HepG2 (cell line): Measurements from ENCODE around the gene TNFSF10. TPM values are rescaled to one million over a fixed set of nuclear protein-coding genes. Genes with fewer than 3 reads are reported as not detected.

Experiments
- ATAC-seq: fragments of 200-7000 bp; cut with Tn5 transposase; 3 replicates; pipeline ENCODE4 v1.9.1; 2020; ENCODE audit warnings: mild to moderate bottlenecking, moderate library complexity
- BruUV-seq: library from RNA; stranded (reverse); fragments of 400-500 nt; replicated peaks from 2 replicates; lab custom pipeline; 2021; lab: Mats Ljungman, UMichigan
- CTCF ChIA-PET: fragments of 300-600 bp; formaldehyde crosslinking; extraction: SDS; loops from one replicate; lab custom pipeline; 2021; ENCODE audit warnings: low total read pairs, inconsistent platforms, low intra/inter-chr PET ratio; lab: Yijun Ruan, JAX
- POLR2A ChIA-PET: fragments of 350-600 bp; sonication (Branson Sonifier 250); formaldehyde crosslinking; loops from one replicate; lab custom pipeline; 2020; ENCODE audit warnings: antibody characterized with exemption, inconsistent platforms; lab: Yijun Ruan, JAX
- DNase-seq: peaks from one replicate; pipeline ENCODE4 v3.0.0-alpha.2; 2015; ENCODE audit warnings: low spot score
- FAIRE-seq: peaks from 3 replicates; lab custom pipeline; 2011; peaks lifted over from hg19 to GRCh38; lab: Jason Lieb, UNC
- H2AFZ ChIP-seq: one replicate; pipeline ENCODE4 v1.6.1; 2011; ENCODE audit warnings: low read length, inconsistent platforms
- H3K27ac ChIP-seq: fragments of 300-600 bp; 3 replicates; pipeline ENCODE4 v1.8.0; 2011; ENCODE audit warnings: mixed run types, mild to moderate bottlenecking, mixed read lengths, low read length, inconsistent platforms; ENCODE audit not compliant: insufficient read depth; ENCODE audit errors: extremely low read length
- H3K27me3 ChIP-seq, 2 experiments: fragments of 200-600 bp in 1 of 2; 2 replicates in 1 of 2; 3 replicates in 1 of 2; pipeline versions ENCODE4 v1.6.0 to v1.8.0; 2011; ENCODE audit warnings: low read length in 2 of 2, mild to moderate bottlenecking in 2 of 2, moderate library complexity in 2 of 2, inconsistent platforms in 1 of 2; ENCODE audit not compliant: insufficient read depth in 2 of 2, control insufficient read depth in 1 of 2
- H3K36me3 ChIP-seq, 2 experiments: fragments of 200-600 bp in 1 of 2; replicated peaks in 1 of 2; 2 replicates in 1 of 2; 3 replicates in 1 of 2; pipeline versions ENCODE4 v1.5.1 to v1.8.0; 2011; ENCODE audit warnings: low read length in 2 of 2, inconsistent platforms in 1 of 2; ENCODE audit not compliant: insufficient read depth in 2 of 2, control insufficient read depth in 1 of 2
- H3K4me1 ChIP-seq: 2 replicates; pipeline ENCODE4 v1.5.1; 2012; ENCODE audit warnings: low read length, inconsistent platforms; ENCODE audit not compliant: insufficient read depth
- H3K4me2 ChIP-seq: 2 replicates; pipeline ENCODE4 v1.6.0; 2011; ENCODE audit warnings: low read depth, low read length, inconsistent platforms
- H3K4me3 ChIP-seq, 3 experiments: fragments of 200-600 bp in 1 of 3; sonication (generic), shearing (Covaris generic) in 1 of 3; replicated peaks in 1 of 3; 2 replicates each; pipeline ENCODE4 v1.5.1; 2011 to 2016; ENCODE audit warnings: low read length in 3 of 3, inconsistent platforms in 2 of 3, low read depth in 2 of 3, mild to moderate bottlenecking in 2 of 3, control low read depth in 1 of 3, mixed read lengths in 1 of 3; ENCODE audit not compliant: insufficient read depth in 1 of 3
- H3K79me2 ChIP-seq: one replicate; pipeline ENCODE4 v1.6.1; 2011; ENCODE audit warnings: low read length, inconsistent platforms; ENCODE audit not compliant: insufficient read depth
- H3K9ac ChIP-seq: 2 replicates; pipeline ENCODE4 v1.6.0; 2011; ENCODE audit warnings: mild to moderate bottlenecking, low read depth, low read length, inconsistent platforms; ENCODE audit not compliant: insufficient read depth
- H3K9me3 ChIP-seq: 2 replicates; pipeline ENCODE4 v1.5.1; 2012; ENCODE audit warnings: mild to moderate bottlenecking, low read length
- H4K20me1 ChIP-seq: 2 replicates; pipeline ENCODE4 v1.6.0; 2011; ENCODE audit warnings: inconsistent platforms, mild to moderate bottlenecking, low read length, moderate library complexity; ENCODE audit not compliant: insufficient read depth
- BORCS8-MEF2B ChIP-seq: sonication (generic); formaldehyde crosslinking; IDR thresholded peaks from 2 replicates; pipeline ENCODE4 v1.8.0; 2022; ENCODE audit warnings: mild to moderate bottlenecking, missing genetic modification reagents
- PRMT3 ChIP-seq: sonication (generic); formaldehyde crosslinking; IDR thresholded peaks from 2 replicates; pipeline ENCODE4 v1.8.1; 2022; ENCODE audit warnings: low read depth, mild to moderate bottlenecking, moderate library complexity, missing genetic modification reagents, borderline replicate concordance
- ZMAT3 ChIP-seq: sonication (generic); formaldehyde crosslinking; conservative IDR thresholded peaks from 2 replicates; pipeline ENCODE4 v1.7.0; 2021; ENCODE audit warnings: missing genetic modification reagents
- ZMYM3 ChIP-seq: sonication (generic); formaldehyde crosslinking; IDR thresholded peaks from 2 replicates; pipeline ENCODE4 v1.5.1; 2020; ENCODE audit warnings: mild to moderate bottlenecking, missing genetic modification reagents
- ZNF234 ChIP-seq: sonication (generic); formaldehyde crosslinking; conservative IDR thresholded peaks from 2 replicates; pipeline ENCODE4 v1.5.1; 2020; ENCODE audit warnings: mild to moderate bottlenecking, missing genetic modification reagents
- ZNF558 ChIP-seq: sonication (generic); formaldehyde crosslinking; IDR thresholded peaks from 2 replicates; pipeline ENCODE4 v1.9.0; 2022; ENCODE audit warnings: mild to moderate bottlenecking, missing genetic modification reagents, borderline replicate concordance
- ZNF740 ChIP-seq: sonication (generic); formaldehyde crosslinking; IDR thresholded peaks from 2 replicates; pipeline ENCODE4 v1.4.0; 2020; ENCODE audit warnings: missing genetic modification reagents
- WGBS: methylation state at CpG from one replicate; pipeline ENCODE4 v1.1.6; 2017; ENCODE audit warnings: low lambda C conversion rate; 5-methylcytosine and 5-hydroxymethylcytosine counted together
- in situ Hi-C: cut with HindIII; loops from 2 replicates; pipeline ENCODE4 v1.10.0; 2017; ENCODE audit warnings: low pct_unique_long_range_greater_than_20kb; ENCODE audit not compliant: extremely low pct_ligation_motif_present
- intact Hi-C: fragments of 100-400 bp; cut with micrococcal nuclease; formaldehyde crosslinking; loops from one replicate; pipeline ENCODE4 v1.10.0; 2022; ENCODE audit not compliant: unreplicated experiment
- polyA plus RNA-seq, 8 experiments: library from polyadenylated mRNA; depleted of rRNA in 3 of 8; stranded (reverse) in 7 of 8; unstranded in 1 of 8; fragments of >200 nt; fragmentation: Illumina TruSeq in 4 of 8; extraction: Trizol in 4 of 8; gene quantifications; 2 replicates each; pipeline versions ENCODE4 v1.2.1 to v1.2.3, GENCODE V29; 2011 to 2016; ENCODE audit warnings: low read depth in 4 of 8, missing spikeins in 1 of 8, mixed read lengths in 1 of 8; ENCODE audit not compliant: insufficient read depth in 1 of 8
- total RNA-seq, 5 experiments: library from RNA; depleted of rRNA; stranded (reverse); fragments of >200 nt; fragmentation: Illumina TruSeq; extraction: Trizol; gene quantifications; 2 replicates each; pipeline ENCODE4 v1.2.3, GENCODE V29; 2016; ENCODE audit warnings: low read depth in 1 of 5
- TF ChIP-seq, protein P1 (sequence below): sonication (generic); formaldehyde crosslinking; IDR thresholded peaks from 2 replicates; pipeline ENCODE4 v1.4.0; 2020; ENCODE audit warnings: mild to moderate bottlenecking, low read depth, missing genetic modification reagents

The TNFSF10 gene
- total and polyA plus RNA-seq, 2 of the 13 experiments (the other 11 are each of a cell fraction or from before 2014, with no cell fraction given), result 8.4 to 9.9 TPM

- TF ChIP-seq ZNF740, result no peak
- no peak for TF ChIP-seq ZMYM3
- no peak for TF ChIP-seq ZMAT3 (CRISPR knock-in tag)
- TF ChIP-seq ZNF234 (CRISPR knock-in tag), result no peak
- TF ChIP-seq PRMT3 (CRISPR knock-in tag), result no peak
- TF ChIP-seq BORCS8-MEF2B (CRISPR knock-in tag), result no peak
- TF ChIP-seq, protein P1, sequence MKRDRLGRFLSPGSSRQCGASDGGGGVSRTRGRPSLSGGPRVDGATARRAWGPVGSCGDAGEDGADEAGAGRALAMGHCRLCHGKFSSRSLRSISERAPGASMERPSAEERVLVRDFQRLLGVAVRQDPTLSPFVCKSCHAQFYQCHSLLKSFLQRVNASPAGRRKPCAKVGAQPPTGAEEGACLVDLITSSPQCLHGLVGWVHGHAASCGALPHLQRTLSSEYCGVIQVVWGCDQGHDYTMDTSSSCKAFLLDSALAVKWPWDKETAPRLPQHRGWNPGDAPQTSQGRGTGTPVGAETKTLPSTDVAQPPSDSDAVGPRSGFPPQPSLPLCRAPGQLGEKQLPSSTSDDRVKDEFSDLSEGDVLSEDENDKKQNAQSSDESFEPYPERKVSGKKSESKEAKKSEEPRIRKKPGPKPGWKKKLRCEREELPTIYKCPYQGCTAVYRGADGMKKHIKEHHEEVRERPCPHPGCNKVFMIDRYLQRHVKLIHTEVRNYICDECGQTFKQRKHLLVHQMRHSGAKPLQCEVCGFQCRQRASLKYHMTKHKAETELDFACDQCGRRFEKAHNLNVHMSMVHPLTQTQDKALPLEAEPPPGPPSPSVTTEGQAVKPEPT (CRISPR knock-in tag), result no peak
These were observed 57.9 kb downstream of the TNFSF10 start (continued) for GRCh38 chr3:172465281-172465680.

DNA sequence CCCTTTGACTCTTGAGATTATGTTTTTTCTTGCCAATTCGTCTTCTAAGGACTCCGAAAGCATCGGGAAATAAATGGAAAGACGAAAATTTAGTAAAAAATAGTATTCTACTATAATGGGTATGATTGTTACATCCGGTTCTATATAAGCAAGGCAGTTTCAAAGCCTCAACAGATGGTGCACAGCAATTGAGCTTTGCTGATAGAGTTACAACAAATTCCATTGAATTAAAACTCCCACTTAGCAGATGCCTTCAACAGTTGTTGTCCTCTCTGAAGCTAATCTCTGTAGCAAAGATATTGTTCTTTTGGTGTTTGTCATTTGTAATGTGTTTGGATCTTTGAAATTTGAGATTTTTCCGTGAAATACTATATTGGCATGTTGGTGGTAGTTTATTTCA lies 58.9 kb downstream of the TNFSF10 start:
- H3K79me2 ChIP-seq, result no peaks in the 10 kb centered on the region
- intact Hi-C loops (no loop called here), in situ Hi-C loops (no loop called here)
- H3K27me3 ChIP-seq, result peaks cover 0 to 5% of the 10 kb centered on the region in 2 experiments; a peak in 1 of 5 replicates
- WGBS, result 24% methylated on average over 6 of the region's 6 CpGs
- H2AFZ ChIP-seq, result no peak overlapping the region
- no peak overlapping the region for H3K27ac ChIP-seq
- ChIA-PET POLR2A (no interaction called here), CTCF (no interaction called here)
- H3K36me3 ChIP-seq, result no peaks in the 10 kb centered on the region
- FAIRE-seq (no peak), DNase-seq (no peak), ATAC-seq (no peak)
- no peak overlapping the region for H3K9ac ChIP-seq
- no peak for TF ChIP-seq ZNF558
- no TSS peak for BruUV-seq
- H3K4me1 ChIP-seq, result no peaks in the 10 kb centered on the region
- no peak overlapping the region for H3K4me2 ChIP-seq
- no peaks in the 10 kb centered on the region for H3K9me3 ChIP-seq
- no peak overlapping the region for H3K4me3 ChIP-seq
- H4K20me1 ChIP-seq, result no peaks in the 10 kb centered on the region
